Loucy (cell line): Measurements from ENCODE around the gene MOB1B.

Experiments
- H2AFZ ChIP-seq: fragments of 200-600 bp; sonication (generic); 2 replicates; pipeline ENCODE4 v1.6.0; 2016; ENCODE audit warnings: antibody characterized with exemption, mild to moderate bottlenecking, low read length, moderate library complexity
- H3F3A ChIP-seq: fragments of 200-600 bp; 2 replicates; pipeline ENCODE4 v1.6.0; 2016; ENCODE audit warnings: antibody characterized with exemption, low read depth, mild to moderate bottlenecking
- H3K27me3 ChIP-seq: fragments of 200-600 bp; sonication (generic); 2 replicates; pipeline ENCODE4 v1.6.1; 2014; ENCODE audit warnings: low read length, mild to moderate bottlenecking; ENCODE audit not compliant: insufficient read depth, poor library complexity, severe bottlenecking
- H3K36me3 ChIP-seq: fragments of 200-600 bp; sonication (generic); 2 replicates; pipeline ENCODE4 v1.6.1; 2016; ENCODE audit warnings: low read length; ENCODE audit not compliant: insufficient read depth
- H3K4me1 ChIP-seq: fragments of 200-600 bp; sonication (generic); 2 replicates; pipeline ENCODE4 v1.5.1; 2014; ENCODE audit warnings: low read length, mild to moderate bottlenecking; ENCODE audit not compliant: insufficient read depth, poor library complexity, severe bottlenecking
- H3K4me2 ChIP-seq: fragments of 200-600 bp; sonication (generic); 2 replicates; pipeline ENCODE4 v1.6.0; 2014; ENCODE audit warnings: antibody characterized with exemption, low read length, low read depth, mild to moderate bottlenecking; ENCODE audit not compliant: poor library complexity, severe bottlenecking
- H3K4me3 ChIP-seq: fragments of 200-600 bp; sonication (generic); 2 replicates; pipeline ENCODE4 v1.5.1; 2014; ENCODE audit warnings: low read length, mild to moderate bottlenecking, mixed read lengths; ENCODE audit not compliant: poor library complexity, severe bottlenecking
- H3K79me2 ChIP-seq: fragments of 200-600 bp; sonication (generic); 2 replicates; pipeline ENCODE4 v1.6.1; 2014; ENCODE audit warnings: low read length; ENCODE audit not compliant: insufficient read depth
- H3K9ac ChIP-seq: fragments of 200-600 bp; sonication (generic); 2 replicates; pipeline ENCODE4 v1.6.0; 2014; ENCODE audit warnings: mild to moderate bottlenecking, low read depth, low read length, moderate library complexity; ENCODE audit not compliant: poor library complexity, severe bottlenecking
- H3K9me2 ChIP-seq: fragments of 200-600 bp; sonication (generic); replicated peaks from 2 replicates; pipeline ENCODE4 v1.6.1; 2016; ENCODE audit warnings: low read depth, low read length, mixed read lengths
- H3K9me3 ChIP-seq: fragments of 200-600 bp; sonication (generic); 2 replicates; pipeline ENCODE4 v1.6.1; 2014; ENCODE audit warnings: mild to moderate bottlenecking, antibody characterized with exemption, low read length, low read depth; ENCODE audit not compliant: insufficient read depth
- H4K20me1 ChIP-seq: fragments of 200-600 bp; sonication (generic); 2 replicates; pipeline ENCODE4 v1.6.0; 2014; ENCODE audit warnings: antibody characterized with exemption, low read length, mild to moderate bottlenecking; ENCODE audit not compliant: insufficient read depth, poor library complexity, severe bottlenecking
- EZH2phosphoT487 ChIP-seq: fragments of 200-600 bp; IDR thresholded peaks from 2 replicates; pipeline ENCODE4 v1.6.1; 2018; ENCODE audit warnings: antibody characterized with exemption, mild to moderate bottlenecking, moderate library complexity, borderline replicate concordance
- TF ChIP-seq, protein P1 (sequence below): fragments of 200-600 bp; sonication (generic); conservative IDR thresholded peaks from 2 replicates; pipeline ENCODE4 v1.5.1; 2014; ENCODE audit warnings: mild to moderate bottlenecking, antibody characterized with exemption, low read length

MOB1B gene

DNA sequence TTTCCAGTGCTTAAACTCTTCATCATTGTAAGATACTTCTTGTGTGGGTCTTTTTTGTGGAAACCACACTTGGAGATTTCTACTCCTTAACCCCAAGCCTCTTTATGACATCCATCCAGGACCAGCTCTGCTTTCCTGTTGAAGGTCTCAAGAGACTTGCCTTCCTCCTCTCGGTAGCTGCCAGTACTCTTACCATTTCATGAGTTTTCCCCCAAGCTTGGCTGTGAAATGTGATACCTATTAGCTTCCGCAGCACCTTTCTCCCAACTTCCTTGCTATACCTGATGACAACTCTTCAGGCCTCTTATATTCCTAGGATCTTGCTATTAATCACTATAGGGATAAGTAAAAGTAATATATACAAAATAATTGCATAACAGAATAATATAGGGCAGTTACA, 89.4 kb downstream of the MOB1B start:
- Histone ChIP-seq H3K4me1 (peaks cover 35% of the 10 kb centered on the region), H3K27me3 (peaks cover 9% of the 10 kb centered on the region), H3K36me3 (no peaks in the 10 kb centered on the region), H3K79me2 (peaks cover 31% of the 10 kb centered on the region), H3K9me2 (no peaks in the 10 kb centered on the region), H4K20me1 (peaks cover 18% of the 10 kb centered on the region), H3K9ac (no peak overlapping the region), H3K9me3 (no peaks in the 10 kb centered on the region), H3K4me2 (peak overlapping the region; percentile 81), H3F3A (no peaks in the 10 kb centered on the region), H3K4me3 (no peak overlapping the region), H2AFZ (no peak overlapping the region)
- TF ChIP-seq EZH2phosphoT487, result no peak
- TF ChIP-seq, protein P1, sequence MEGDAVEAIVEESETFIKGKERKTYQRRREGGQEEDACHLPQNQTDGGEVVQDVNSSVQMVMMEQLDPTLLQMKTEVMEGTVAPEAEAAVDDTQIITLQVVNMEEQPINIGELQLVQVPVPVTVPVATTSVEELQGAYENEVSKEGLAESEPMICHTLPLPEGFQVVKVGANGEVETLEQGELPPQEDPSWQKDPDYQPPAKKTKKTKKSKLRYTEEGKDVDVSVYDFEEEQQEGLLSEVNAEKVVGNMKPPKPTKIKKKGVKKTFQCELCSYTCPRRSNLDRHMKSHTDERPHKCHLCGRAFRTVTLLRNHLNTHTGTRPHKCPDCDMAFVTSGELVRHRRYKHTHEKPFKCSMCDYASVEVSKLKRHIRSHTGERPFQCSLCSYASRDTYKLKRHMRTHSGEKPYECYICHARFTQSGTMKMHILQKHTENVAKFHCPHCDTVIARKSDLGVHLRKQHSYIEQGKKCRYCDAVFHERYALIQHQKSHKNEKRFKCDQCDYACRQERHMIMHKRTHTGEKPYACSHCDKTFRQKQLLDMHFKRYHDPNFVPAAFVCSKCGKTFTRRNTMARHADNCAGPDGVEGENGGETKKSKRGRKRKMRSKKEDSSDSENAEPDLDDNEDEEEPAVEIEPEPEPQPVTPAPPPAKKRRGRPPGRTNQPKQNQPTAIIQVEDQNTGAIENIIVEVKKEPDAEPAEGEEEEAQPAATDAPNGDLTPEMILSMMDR, result no peak

DNA sequence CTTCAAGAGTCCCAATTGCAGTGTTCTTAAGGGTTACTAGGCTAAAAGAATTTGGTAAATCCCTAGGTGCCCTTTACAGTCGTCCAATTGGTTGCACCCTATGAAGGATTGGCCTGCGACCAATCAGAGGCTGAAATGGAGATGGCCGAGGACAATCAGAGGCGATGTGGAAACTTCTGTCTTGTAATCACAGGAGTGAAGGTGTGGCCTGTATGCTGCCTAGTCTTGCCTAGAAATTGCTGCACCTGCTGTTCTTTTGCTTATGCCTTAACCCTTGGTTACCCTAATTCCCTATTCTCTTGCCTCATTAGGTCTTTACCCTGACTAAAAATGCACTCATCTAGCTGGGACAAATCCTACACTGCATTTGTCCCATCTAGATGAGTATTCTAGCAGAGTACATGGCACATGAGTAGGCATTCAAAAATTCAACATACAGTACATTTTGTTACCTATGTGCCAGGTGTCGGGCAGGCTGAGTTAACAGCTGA, 90.3 kb downstream of the MOB1B start:
- no peak overlapping the region; the same call in 1 of the 2 replicates for H2AFZ ChIP-seq
- H3K9me3 ChIP-seq, result no peaks in the 10 kb centered on the region
- peaks cover 9% of the 10 kb centered on the region for H3K27me3 ChIP-seq
- peak overlapping the region; percentile 97 for H3K9ac ChIP-seq
- peak overlapping the region; percentile 81 for H3K4me2 ChIP-seq
- H3K4me1 ChIP-seq, result peaks cover 44% of the 10 kb centered on the region
- H4K20me1 ChIP-seq, result peaks cover 27% of the 10 kb centered on the region
- H3K4me3 ChIP-seq, result peak overlapping the region; percentile 89
- no peaks in the 10 kb centered on the region for H3K36me3 ChIP-seq
- no peaks in the 10 kb centered on the region for H3K9me2 ChIP-seq
- peaks cover 39% of the 10 kb centered on the region for H3K79me2 ChIP-seq
- no peak for TF ChIP-seq EZH2phosphoT487
- TF ChIP-seq, protein P1, result no peak
- no peaks in the 10 kb centered on the region for H3F3A ChIP-seq

DNA sequence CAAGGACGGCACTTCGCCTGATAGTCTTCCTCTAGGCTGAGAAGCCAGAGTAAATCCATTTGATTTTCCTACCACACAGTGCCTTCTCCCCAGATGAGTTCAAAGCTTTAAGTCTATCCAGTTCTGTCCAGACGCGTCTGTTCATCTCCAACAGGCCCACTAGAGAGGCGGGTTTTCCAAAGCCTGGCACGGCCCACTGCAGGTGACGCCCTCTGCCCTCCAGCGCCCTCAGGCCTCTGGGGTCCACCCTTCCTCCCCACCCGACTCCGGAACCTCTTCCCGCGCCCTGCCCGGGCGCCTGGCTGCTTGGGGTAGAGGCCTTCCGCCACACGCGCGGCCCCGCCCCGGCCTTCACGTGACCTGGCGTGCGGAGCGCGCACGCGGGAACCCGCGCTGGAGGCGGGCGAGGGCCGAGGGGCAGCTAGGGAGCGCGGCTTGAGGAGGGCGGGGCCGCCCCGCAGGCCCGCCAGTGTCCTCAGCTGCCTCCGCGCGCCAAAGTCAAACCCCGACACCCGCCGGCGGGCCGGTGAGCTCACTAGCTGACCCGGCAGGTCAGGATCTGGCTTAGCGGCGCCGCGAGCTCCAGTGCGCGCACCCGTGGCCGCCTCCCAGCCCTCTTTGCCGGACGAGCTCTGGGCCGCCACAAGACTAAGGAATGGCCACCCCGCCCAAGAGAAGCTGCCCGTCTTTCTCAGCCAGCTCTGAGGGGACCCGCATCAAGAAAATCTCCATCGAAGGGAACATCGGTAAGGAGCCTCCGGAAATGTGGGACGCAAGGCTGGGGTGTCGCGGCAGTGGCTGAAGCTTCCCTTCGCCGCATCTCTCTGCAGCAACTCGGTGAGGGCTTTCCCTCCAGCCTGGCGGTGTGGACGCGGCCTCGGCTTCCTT, 91.3 kb downstream of the MOB1B start, which contains the start of gene DCK:
Gene DCK (plus strand): TSS at position 469 of the 888 bp plus-strand sequence. CDS start 187 bp downstream, at position 656.
- peaks cover 51% of the 10 kb centered on the region for H3K4me1 ChIP-seq
- H2AFZ ChIP-seq, result peak within 1 kb of the TSS; percentile 93
- H3K36me3 ChIP-seq, result peaks cover 7% of the 10 kb centered on the region; the same call in 1 of the 2 replicates
- no peak for TF ChIP-seq EZH2phosphoT487
- TF ChIP-seq, protein P1, result no peak
- peak within 1 kb of the TSS; percentile 89 for H3K4me3 ChIP-seq
- H3K9me2 ChIP-seq, result no peaks in the 10 kb centered on the region
- peaks cover 37% of the 10 kb centered on the region for H4K20me1 ChIP-seq
- peaks cover 9% of the 10 kb centered on the region for H3K27me3 ChIP-seq
- H3K4me2 ChIP-seq, result peak within 1 kb of the TSS; percentile 81
- peak within 1 kb of the TSS; percentile 97 for H3K9ac ChIP-seq
- no peaks in the 10 kb centered on the region for H3F3A ChIP-seq
- H3K9me3 ChIP-seq, result no peaks in the 10 kb centered on the region
- peaks cover 49% of the 10 kb centered on the region for H3K79me2 ChIP-seq
